IMR-90 (cell line): ENCODE results near the gene ZDHHC7. TPM values are rescaled to one million over a fixed set of nuclear protein-coding genes. Genes with fewer than 3 reads are reported as not detected.

ENCODE experiments used
- ATAC-seq: fragments of 200-7000 bp; cut with Tn5 transposase; 2 replicates; pipeline ENCODE4 v1.9.1; 2020; ENCODE audit warnings: low read depth, mild to moderate bottlenecking, moderate library complexity
- BruUV-seq: library from RNA; stranded (reverse); fragments of 400-500 nt; replicated peaks from 2 replicates; lab custom pipeline; 2021; lab: Mats Ljungman, UMichigan
- CTCF ChIA-PET: fragments of 300-600 bp; formaldehyde crosslinking; extraction: SDS; loops from one replicate; lab custom pipeline; 2021; ENCODE audit warnings: antibody characterized with exemption; lab: Yijun Ruan, JAX
- POLR2A ChIA-PET: fragments of 300-600 bp; sonication (Branson Sonifier 250); formaldehyde crosslinking; loops from one replicate; lab custom pipeline; 2022; ENCODE audit warnings: antibody characterized with exemption; ENCODE audit not compliant: unreplicated experiment; lab: Charles Lee
- DNase-seq: peaks from one replicate; pipeline ENCODE4 v3.0.0; 2013
- H2AFZ ChIP-seq: replicated peaks from 2 replicates; pipeline ENCODE3; 2013; ENCODE audit warnings: low read length, mild to moderate bottlenecking; ENCODE audit not compliant: poor library complexity
- H2AK5ac ChIP-seq: 2 replicates; pipeline ENCODE4 v1.6.1; 2013; ENCODE audit warnings: low read depth, low read length, inconsistent platforms
- H2AK9ac ChIP-seq: replicated peaks from 2 replicates; pipeline ENCODE3; 2013; ENCODE audit warnings: mild to moderate bottlenecking, low read depth, low read length, moderate library complexity; ENCODE audit not compliant: poor library complexity
- H2BK120ac ChIP-seq: 2 replicates; pipeline ENCODE4 v1.6.1; 2013; ENCODE audit warnings: low read depth, low read length, inconsistent platforms
- H2BK15ac ChIP-seq: 3 replicates; pipeline ENCODE4 v1.6.1; 2013; ENCODE audit warnings: low read depth, low read length, inconsistent platforms
- H2BK20ac ChIP-seq: 2 replicates; pipeline ENCODE4 v1.6.1; 2013; ENCODE audit warnings: low read depth, mild to moderate bottlenecking, inconsistent platforms, low read length, moderate library complexity
- H2BK5ac ChIP-seq: 2 replicates; pipeline ENCODE4 v1.6.1; 2013; ENCODE audit warnings: mild to moderate bottlenecking, low read depth, low read length, inconsistent platforms; ENCODE audit not compliant: poor library complexity, severe bottlenecking
- H3K14ac ChIP-seq: replicated peaks from 2 replicates; pipeline ENCODE4 v1.6.1; 2013; ENCODE audit warnings: low read depth, low read length, inconsistent platforms
- H3K18ac ChIP-seq: 2 replicates; pipeline ENCODE4 v1.6.1; 2013; ENCODE audit warnings: low read depth, low read length, control low read depth
- H3K23ac ChIP-seq: 2 replicates; pipeline ENCODE4 v1.6.1; 2013; ENCODE audit warnings: low read depth, low read length, inconsistent platforms
- H3K27ac ChIP-seq: 2 replicates; pipeline ENCODE4 v1.5.1; 2013; ENCODE audit warnings: mild to moderate bottlenecking, control low read depth, low read length; ENCODE audit not compliant: insufficient read depth
- H3K27me3 ChIP-seq: 2 replicates; pipeline ENCODE4 v1.6.1; 2013; ENCODE audit warnings: low read length; ENCODE audit not compliant: control insufficient read depth, insufficient read depth
- H3K36me3 ChIP-seq: 2 replicates; pipeline ENCODE4 v1.6.1; 2013; ENCODE audit warnings: low read length, mixed read lengths; ENCODE audit not compliant: control insufficient read depth, insufficient read depth
- H3K4ac ChIP-seq: 2 replicates; pipeline ENCODE4 v1.6.1; 2013; ENCODE audit warnings: low read depth, low read length, inconsistent platforms
- H3K4me1 ChIP-seq: 2 replicates; pipeline ENCODE4 v1.6.1; 2013; ENCODE audit warnings: low read length, mixed read lengths; ENCODE audit not compliant: control insufficient read depth, insufficient read depth
- H3K4me2 ChIP-seq: 2 replicates; pipeline ENCODE4 v1.6.1; 2013; ENCODE audit warnings: low read depth, mild to moderate bottlenecking, control low read depth, low read length, moderate library complexity
- H3K4me3 ChIP-seq: 2 replicates; pipeline ENCODE4 v1.5.1; 2013; ENCODE audit warnings: low read depth, mild to moderate bottlenecking, control low read depth, low read length, moderate library complexity; ENCODE audit not compliant: insufficient read depth
- H3K56ac ChIP-seq: 2 replicates; pipeline ENCODE4 v1.6.1; 2013; ENCODE audit warnings: low read length, inconsistent platforms; ENCODE audit not compliant: insufficient read depth; ENCODE audit errors: extremely low read depth
- H3K79me1 ChIP-seq, 2 experiments: 2 replicates each; pipeline ENCODE4 v1.6.1; 2013; ENCODE audit warnings: low read length in 2 of 2, inconsistent platforms in 1 of 2, low read depth in 1 of 2
- H3K9ac ChIP-seq: 2 replicates; pipeline ENCODE4 v1.6.1; 2013; ENCODE audit warnings: low read depth, low read length, control low read depth
- H3K9me1 ChIP-seq: 2 replicates; pipeline ENCODE4 v1.6.1; 2013; ENCODE audit warnings: low read length, inconsistent platforms; ENCODE audit not compliant: insufficient read depth
- H3K9me3 ChIP-seq: 2 replicates; pipeline ENCODE4 v1.6.1; 2013; ENCODE audit warnings: low read length; ENCODE audit not compliant: control insufficient read depth, insufficient read depth
- H4K20me1 ChIP-seq: 2 replicates; pipeline ENCODE4 v1.6.1; 2013; ENCODE audit warnings: low read length, inconsistent platforms; ENCODE audit not compliant: insufficient read depth
- H4K5ac ChIP-seq: 2 replicates; pipeline ENCODE4 v1.6.1; 2013; ENCODE audit warnings: mild to moderate bottlenecking, low read depth, low read length, control low read depth
- H4K8ac ChIP-seq, 2 experiments: 2 replicates each; pipeline ENCODE4 v1.6.1; 2013; ENCODE audit warnings: low read depth in 2 of 2, low read length in 2 of 2, control low read depth in 1 of 2, inconsistent platforms in 1 of 2
- H4K91ac ChIP-seq: 2 replicates; pipeline ENCODE4 v1.6.1; 2013; ENCODE audit warnings: low read depth, low read length, inconsistent platforms; ENCODE audit not compliant: insufficient read depth
- MAFK ChIP-seq: IDR thresholded peaks from 2 replicates; pipeline ENCODE4 v1.6.1; 2012; ENCODE audit warnings: low read depth, low read length, improper control_type of control experiment
- POLR2A ChIP-seq: IDR thresholded peaks from 2 replicates; pipeline ENCODE4 v1.6.1; 2012; ENCODE audit warnings: mild to moderate bottlenecking, low read depth, low read length
- RCOR1 ChIP-seq: IDR thresholded peaks from 2 replicates; pipeline ENCODE4 v1.6.1; 2012; ENCODE audit warnings: mild to moderate bottlenecking, low read length, improper control_type of control experiment; ENCODE audit not compliant: insufficient replicate concordance
- RFX5 ChIP-seq: IDR thresholded peaks from 2 replicates; pipeline ENCODE4 v1.8.0; 2012; ENCODE audit warnings: low read depth, mild to moderate bottlenecking, low read length, moderate library complexity
- WGBS, 2 experiments: methylation state at CpG; one replicate each; pipeline versions ENCODE4 v1.1.5 to v1.1.7; 2013; ENCODE audit warnings: missing lambda C conversion rate in 2 of 2; ENCODE audit not compliant: insufficient read length in 1 of 2; ENCODE audit errors: extremely low coverage in 2 of 2; 5-methylcytosine and 5-hydroxymethylcytosine counted together
- dilution Hi-C: fragments of 300-500 bp; cut with HindIII; formaldehyde crosslinking; loops from one replicate; pipeline ENCODE4 v1.14.3; 2018; ENCODE audit warnings: low sequenced_read_pairs; ENCODE audit not compliant: unreplicated experiment
- in situ Hi-C: fragments of 300-500 bp; cut with MboI; formaldehyde crosslinking; loops from 3 replicates; pipeline ENCODE4 v1.14.3; 2019; ENCODE audit warnings: low sequenced_read_pairs, inconsistent platforms, mixed read lengths
- intact Hi-C: fragments of 100-400 bp; cut with micrococcal nuclease; formaldehyde crosslinking; loops from 2 replicates; pipeline ENCODE4 v1.10.0; 2022
- polyA plus RNA-seq, 3 experiments: library from polyadenylated mRNA; depleted of rRNA; stranded (reverse); fragments of >200 nt; gene quantifications; 2 replicates each; pipeline ENCODE4 v1.2.3, GENCODE V29; 2012; ENCODE audit warnings: low replicate concordance in 1 of 3
- total RNA-seq: library from RNA; depleted of rRNA; stranded (reverse); fragments of >200 nt; gene quantifications from 2 replicates; pipeline ENCODE4 v1.2.3, GENCODE V29; 2012

ZDHHC7 gene
- total and polyA plus RNA-seq, 2 of the 4 experiments (the other 2 are of a cell fraction), result 80.1 to 97.1 TPM

GRCh38 chr16:85041219-85042166 is 30.2 kb upstream of the ZDHHC7 start:
- WGBS, 2 experiments, result 74% methylated on average over 14 of the region's 27 CpGs; no CpG with 5 or more reads in 1 of the 2 experiments
- Histone ChIP-seq H3K9me3 (no peaks in the 10 kb centered on the region), H3K4me2 (no peak overlapping the region), H2BK20ac (no peak overlapping the region), H4K8ac (no peak overlapping the region), H2AK5ac (0 out of 2 replicates have a peak overlapping the region, but pooled peaks have one; percentile 15), H3K18ac (no peak overlapping the region), H4K20me1 (peaks cover 3% of the 10 kb centered on the region; the same call in 1 of the 2 replicates), H3K56ac (no peak overlapping the region), H3K79me1 (peaks cover 7 to 26% of the 10 kb centered on the region in 2 experiments; a peak in 3 of 4 replicates), H2AFZ (no peak overlapping the region), H2BK120ac (no peak overlapping the region), H2AK9ac (no peak overlapping the region), H4K91ac (no peak overlapping the region), H3K4ac (no peak overlapping the region), H2BK5ac (no peak overlapping the region), H3K9me1 (peaks cover 8% of the 10 kb centered on the region), H4K5ac (no peak overlapping the region), H3K9ac (no peak overlapping the region), H3K23ac (no peak overlapping the region), H3K27me3 (peaks cover 1% of the 10 kb centered on the region; the same call in 1 of the 2 replicates), H3K36me3 (peaks cover 3% of the 10 kb centered on the region; the same call in 1 of the 2 replicates), H3K27ac (no peak overlapping the region), H3K14ac (no peak overlapping the region), H2BK15ac (no peak overlapping the region), H3K4me1 (peaks cover 3% of the 10 kb centered on the region), H3K4me3 (no peak overlapping the region)
- ChIA-PET CTCF (no interaction called here), POLR2A (no interaction called here)
- ATAC-seq (no peak), DNase-seq (no peak)
- in situ Hi-C loops, result no loop called here
- TF ChIP-seq POLR2A (no peak), RCOR1 (no peak), MAFK (no peak), RFX5 (no peak)
- intact Hi-C loops, result no loop called here
- BruUV-seq, result no TSS peak
- dilution Hi-C loops, result no loop called here
